Measurements from ENCODE around the gene PRR7. TPM values are rescaled to one million over a fixed set of nuclear protein-coding genes. Genes with fewer than 3 reads are reported as not detected.

Gene PRR7
- total and polyA plus RNA-seq, 8 donors: 0.61 to 3.7 (median 1.1) TPM; not detected in 4

DNA sequence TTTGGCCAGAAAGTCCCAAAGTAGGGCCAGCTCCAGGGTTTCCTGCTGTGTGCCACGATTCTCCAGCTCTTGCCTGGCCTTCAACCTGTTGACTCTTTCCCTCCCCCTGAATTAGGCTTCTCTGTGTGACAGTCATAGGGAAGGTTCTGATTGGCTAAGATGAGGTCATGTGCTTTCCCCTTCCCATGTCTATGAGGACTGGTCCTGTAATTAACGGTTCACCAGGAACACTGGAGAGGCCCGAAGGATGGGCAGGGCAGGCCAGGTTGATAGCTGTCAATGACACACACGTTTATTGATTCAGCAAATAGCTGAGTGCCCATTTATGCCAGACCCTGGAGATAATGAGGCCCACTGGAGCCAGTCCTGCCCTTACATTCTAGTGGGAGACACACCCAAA, 9.0 kb upstream of the PRR7 start:
- H3K4me3 ChIP-seq: no peak overlapping the region
- H3K9me3 ChIP-seq: no peaks in the 10 kb centered on the region
- H3K36me3 ChIP-seq: peaks cover 62 to 100% (median 99%) of the 10 kb centered on the region in 4 donors
- intact Hi-C loops (cut with DNase I; ENCODE audit: low total_unique reads): no loop called here
- no peak overlapping the region for H3K27ac ChIP-seq
- TF ChIP-seq, protein P1, sequence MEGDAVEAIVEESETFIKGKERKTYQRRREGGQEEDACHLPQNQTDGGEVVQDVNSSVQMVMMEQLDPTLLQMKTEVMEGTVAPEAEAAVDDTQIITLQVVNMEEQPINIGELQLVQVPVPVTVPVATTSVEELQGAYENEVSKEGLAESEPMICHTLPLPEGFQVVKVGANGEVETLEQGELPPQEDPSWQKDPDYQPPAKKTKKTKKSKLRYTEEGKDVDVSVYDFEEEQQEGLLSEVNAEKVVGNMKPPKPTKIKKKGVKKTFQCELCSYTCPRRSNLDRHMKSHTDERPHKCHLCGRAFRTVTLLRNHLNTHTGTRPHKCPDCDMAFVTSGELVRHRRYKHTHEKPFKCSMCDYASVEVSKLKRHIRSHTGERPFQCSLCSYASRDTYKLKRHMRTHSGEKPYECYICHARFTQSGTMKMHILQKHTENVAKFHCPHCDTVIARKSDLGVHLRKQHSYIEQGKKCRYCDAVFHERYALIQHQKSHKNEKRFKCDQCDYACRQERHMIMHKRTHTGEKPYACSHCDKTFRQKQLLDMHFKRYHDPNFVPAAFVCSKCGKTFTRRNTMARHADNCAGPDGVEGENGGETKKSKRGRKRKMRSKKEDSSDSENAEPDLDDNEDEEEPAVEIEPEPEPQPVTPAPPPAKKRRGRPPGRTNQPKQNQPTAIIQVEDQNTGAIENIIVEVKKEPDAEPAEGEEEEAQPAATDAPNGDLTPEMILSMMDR (IDR thresholded peaks at IDR 0.05): no peak
- TF ChIP-seq EP300 (IDR thresholded peaks at IDR 0.05) (no peak), POLR2AphosphoS5 (IDR thresholded peaks at IDR 0.05) (no peak), POLR2A (IDR thresholded peaks at IDR 0.05) (no peak)
- WGBS, 5 donors: 52 to 77% (median 59%) methylated on average over 4 of the region's 4 CpGs
- no peaks in the 10 kb centered on the region for H3K27me3 ChIP-seq
- DNase-seq: no peak
- peaks cover 0 to 12% (median 3%) of the 10 kb centered on the region in 4 donors for H3K4me1 ChIP-seq

DNA sequence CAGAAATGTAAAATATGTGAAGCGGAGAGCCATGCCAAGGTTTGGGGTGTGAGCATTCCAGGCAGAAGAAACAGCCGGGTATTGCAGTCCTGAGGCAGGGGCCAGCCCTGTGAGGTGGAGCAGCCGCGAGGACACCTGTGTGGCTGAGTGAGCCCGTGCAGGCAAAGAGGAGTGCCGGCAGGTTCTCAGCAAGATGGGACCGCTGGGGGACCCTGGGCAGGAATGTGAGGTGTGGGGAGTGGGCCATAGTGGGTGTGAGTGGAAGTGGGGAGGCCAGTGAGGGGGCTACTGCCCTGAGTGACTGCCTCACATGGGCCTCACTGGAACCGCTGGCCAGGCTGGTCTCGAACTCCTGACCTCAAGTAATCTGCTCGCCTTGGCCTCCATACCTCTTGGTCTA, 8.1 kb upstream of the PRR7 start:
- intact Hi-C loops (cut with DNase I; ENCODE audit: low total_unique reads): no loop called here
- no peak overlapping the region for H3K4me3 ChIP-seq
- no peaks in the 10 kb centered on the region for H3K9me3 ChIP-seq
- WGBS, 5 donors: 87 to 93% (median 93%) methylated on average over 10 of the region's 10 CpGs
- H3K27me3 ChIP-seq: no peaks in the 10 kb centered on the region
- H3K27ac ChIP-seq: no peak overlapping the region
- TF ChIP-seq EP300 (IDR thresholded peaks at IDR 0.05) (no peak), POLR2A (IDR thresholded peaks at IDR 0.05) (no peak), POLR2AphosphoS5 (IDR thresholded peaks at IDR 0.05) (no peak)
- TF ChIP-seq, protein P1 (IDR thresholded peaks at IDR 0.05): no peak
- H3K4me1 ChIP-seq: peaks cover 0 to 3% (median 0%) of the 10 kb centered on the region in 4 donors
- H3K36me3 ChIP-seq: peaks cover 53 to 95% (median 93%) of the 10 kb centered on the region in 4 donors
- no peak for DNase-seq

DNA sequence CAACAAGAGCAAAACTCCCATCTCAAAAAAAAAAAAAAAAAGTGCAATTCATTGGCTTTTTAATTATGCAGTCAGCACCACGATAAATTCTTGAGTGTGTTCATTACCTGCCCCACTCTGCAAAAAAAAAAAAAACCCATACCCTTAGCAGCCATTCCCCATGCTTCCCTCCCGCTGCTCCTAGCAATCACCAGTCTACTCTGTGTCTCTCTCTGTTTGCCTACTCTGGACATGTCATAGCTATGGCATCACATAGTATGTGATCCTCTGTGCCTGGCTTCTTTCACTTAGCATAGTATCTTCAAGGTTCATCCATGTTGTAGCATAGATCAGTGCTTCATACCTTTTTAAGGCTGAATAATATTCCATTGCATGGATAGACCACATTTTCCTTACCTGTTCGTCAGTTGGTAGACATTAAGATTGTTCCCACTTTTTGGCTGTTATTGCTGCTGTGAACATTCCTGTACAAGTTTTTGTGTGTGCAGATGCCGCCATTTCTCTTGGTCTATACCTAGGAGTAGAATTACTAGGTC, 7.0 kb upstream of the PRR7 start:
- DNase-seq: no peak
- no peaks in the 10 kb centered on the region for H3K27me3 ChIP-seq
- intact Hi-C loops (cut with DNase I; ENCODE audit: low total_unique reads): no loop called here
- peaks cover 42 to 84% (median 82%) of the 10 kb centered on the region in 4 donors for H3K36me3 ChIP-seq
- no peaks in the 10 kb centered on the region for H3K4me1 ChIP-seq
- TF ChIP-seq POLR2A (IDR thresholded peaks at IDR 0.05): no peak
- TF ChIP-seq, protein P1 (IDR thresholded peaks at IDR 0.05): no peak
- no peak for TF ChIP-seq EP300 (IDR thresholded peaks at IDR 0.05)
- TF ChIP-seq POLR2AphosphoS5 (IDR thresholded peaks at IDR 0.05): no peak
- no peaks in the 10 kb centered on the region for H3K9me3 ChIP-seq
- H3K27ac ChIP-seq: no peak overlapping the region
- WGBS, 5 donors: 92 to 97% (median 96%) methylated on average over 4 of the region's 4 CpGs
- H3K4me3 ChIP-seq: no peak overlapping the region

DNA sequence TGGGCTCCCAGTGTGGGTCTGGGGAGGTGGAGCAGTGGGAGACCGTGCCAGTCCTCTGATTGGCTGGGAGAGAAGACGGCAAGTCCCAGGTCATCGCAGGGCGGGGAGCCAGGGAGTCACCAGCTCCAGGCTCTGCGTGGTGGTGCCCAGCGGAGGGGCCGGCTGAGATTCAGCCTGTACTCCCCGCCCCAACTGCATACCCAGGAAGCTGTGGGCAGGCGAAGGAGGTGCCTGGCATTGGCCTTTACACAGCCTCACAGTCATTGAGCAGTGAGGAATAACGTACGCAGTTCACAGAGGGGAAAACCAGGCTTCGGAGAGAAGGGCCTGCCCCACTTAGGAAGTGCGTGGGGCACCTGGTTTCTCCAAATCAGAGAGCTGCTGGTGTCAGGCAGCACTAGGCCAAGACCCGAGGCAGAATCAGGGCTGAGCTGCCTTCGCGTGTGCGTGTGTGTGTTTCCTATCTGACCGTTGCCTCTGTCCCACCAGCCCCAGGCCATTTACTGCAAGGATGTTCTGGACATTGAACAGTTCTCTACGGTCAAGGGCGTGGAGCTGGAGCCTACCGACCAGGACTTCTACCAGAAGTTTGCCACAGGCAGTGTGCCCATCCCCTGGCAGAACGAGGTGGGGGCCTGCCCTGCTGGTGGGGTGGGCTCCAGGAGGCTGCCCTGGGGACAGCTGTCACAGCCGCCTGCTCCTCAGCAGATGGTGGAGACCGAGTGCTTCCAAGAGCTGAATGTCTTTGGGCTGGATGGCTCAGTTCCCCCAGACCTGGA, 6.2 kb upstream of the PRR7 start:
- intact Hi-C loops (cut with DNase I; ENCODE audit: low total_unique reads): no loop called here
- no peaks in the 10 kb centered on the region for H3K27me3 ChIP-seq
- H3K36me3 ChIP-seq: peaks cover 34 to 75% (median 74%) of the 10 kb centered on the region in 4 donors
- peaks cover 0 to 3% (median under 1%) of the 10 kb centered on the region in 4 donors for H3K4me1 ChIP-seq
- no peak overlapping the region for H3K27ac ChIP-seq
- no peak overlapping the region for H3K4me3 ChIP-seq
- DNase-seq: no peak
- WGBS, 5 donors: 89 to 91% (median 89%) methylated on average over 19 to 24 of the region's 24 CpGs
- no peaks in the 10 kb centered on the region for H3K9me3 ChIP-seq
- TF ChIP-seq POLR2A (IDR thresholded peaks at IDR 0.05) (no peak), EP300 (IDR thresholded peaks at IDR 0.05) (no peak), POLR2AphosphoS5 (IDR thresholded peaks at IDR 0.05) (no peak)
- TF ChIP-seq, protein P1 (IDR thresholded peaks at IDR 0.05): no peak
